GM19372 (cell line): ENCODE measurements around the gene SERPINB12.

Experiments
- ATAC-seq: cut with Tn5 transposase; IDR thresholded peaks from one replicate; pipeline ENCODE4 v1.9.1; 2021; ENCODE audit warnings: mild to moderate bottlenecking, low read depth, moderate library complexity; ENCODE audit not compliant: unreplicated experiment

Gene SERPINB12

DNA sequence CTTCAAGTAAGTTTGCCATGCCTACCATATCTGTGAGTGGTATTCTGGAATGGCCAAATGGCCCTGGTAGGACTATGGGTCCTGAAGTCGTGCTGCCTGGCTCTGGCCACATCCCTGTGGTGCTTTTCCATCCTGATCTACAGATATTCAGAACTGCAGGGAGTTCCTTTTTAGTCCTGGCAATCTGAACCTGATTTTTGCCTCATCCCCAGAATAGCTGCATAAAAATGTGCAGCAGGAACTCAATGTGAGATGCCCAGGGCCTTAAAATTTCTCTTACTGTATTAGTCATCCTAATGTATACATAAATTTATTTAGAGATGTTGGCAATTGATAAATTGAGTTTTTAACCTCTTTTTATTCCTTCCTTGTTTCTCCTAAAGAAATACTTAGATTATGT is 50.3 kb downstream of the SERPINB12 start:
- ATAC-seq: no peak

DNA sequence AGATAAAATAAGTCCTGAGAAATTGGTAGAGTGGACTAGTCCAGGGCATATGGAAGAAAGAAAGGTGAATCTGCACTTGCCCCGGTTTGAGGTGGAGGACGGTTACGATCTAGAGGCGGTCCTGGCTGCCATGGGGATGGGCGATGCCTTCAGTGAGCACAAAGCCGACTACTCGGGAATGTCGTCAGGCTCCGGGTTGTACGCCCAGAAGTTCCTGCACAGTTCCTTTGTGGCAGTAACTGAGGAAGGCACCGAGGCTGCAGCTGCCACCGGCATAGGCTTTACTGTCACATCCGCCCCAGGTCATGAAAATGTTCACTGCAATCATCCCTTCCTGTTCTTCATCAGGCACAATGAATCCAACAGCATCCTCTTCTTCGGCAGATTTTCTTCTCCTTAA is 54.8 kb downstream of the SERPINB12 start:
- ATAC-seq: no peak

DNA sequence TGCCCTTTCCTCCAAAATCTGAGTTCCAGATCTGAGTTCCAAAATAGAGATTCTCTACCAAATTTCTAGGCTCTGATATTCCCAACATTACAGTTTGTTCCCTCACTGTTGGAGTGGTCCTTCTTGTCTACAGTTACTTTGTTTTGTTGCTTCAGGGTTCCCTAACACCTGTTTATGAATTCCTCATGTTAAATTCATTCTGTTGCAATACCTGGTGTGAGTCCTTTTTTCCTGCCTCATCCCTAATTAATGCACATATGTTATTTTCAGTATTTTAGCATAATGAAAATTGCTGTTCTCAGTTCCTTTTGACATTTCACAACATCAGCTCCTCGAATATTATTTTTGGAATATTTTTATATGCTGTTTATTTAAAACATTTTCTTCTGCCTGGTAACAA is 61.2 kb downstream of the SERPINB12 start:
- no peak for ATAC-seq

DNA sequence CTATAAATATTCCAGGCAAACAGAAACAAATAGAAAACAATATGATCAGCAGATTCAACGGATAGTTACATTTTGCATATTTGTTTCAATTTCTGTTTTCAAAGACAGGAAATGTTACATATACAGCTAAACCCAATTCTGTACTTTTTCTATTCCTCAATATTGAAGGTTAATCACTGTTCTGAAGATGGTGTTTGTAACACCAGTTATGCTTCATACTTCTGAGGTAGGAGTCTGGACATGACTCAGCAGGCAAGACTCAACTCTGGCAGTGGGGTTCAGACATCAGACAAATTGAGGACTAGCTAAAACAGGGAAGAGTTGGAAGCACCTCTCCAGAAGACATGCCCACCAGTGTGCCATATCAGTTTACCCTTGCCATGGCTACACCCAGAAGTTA is 61.6 kb downstream of the SERPINB12 start:
- ATAC-seq: peak; percentile 87

DNA sequence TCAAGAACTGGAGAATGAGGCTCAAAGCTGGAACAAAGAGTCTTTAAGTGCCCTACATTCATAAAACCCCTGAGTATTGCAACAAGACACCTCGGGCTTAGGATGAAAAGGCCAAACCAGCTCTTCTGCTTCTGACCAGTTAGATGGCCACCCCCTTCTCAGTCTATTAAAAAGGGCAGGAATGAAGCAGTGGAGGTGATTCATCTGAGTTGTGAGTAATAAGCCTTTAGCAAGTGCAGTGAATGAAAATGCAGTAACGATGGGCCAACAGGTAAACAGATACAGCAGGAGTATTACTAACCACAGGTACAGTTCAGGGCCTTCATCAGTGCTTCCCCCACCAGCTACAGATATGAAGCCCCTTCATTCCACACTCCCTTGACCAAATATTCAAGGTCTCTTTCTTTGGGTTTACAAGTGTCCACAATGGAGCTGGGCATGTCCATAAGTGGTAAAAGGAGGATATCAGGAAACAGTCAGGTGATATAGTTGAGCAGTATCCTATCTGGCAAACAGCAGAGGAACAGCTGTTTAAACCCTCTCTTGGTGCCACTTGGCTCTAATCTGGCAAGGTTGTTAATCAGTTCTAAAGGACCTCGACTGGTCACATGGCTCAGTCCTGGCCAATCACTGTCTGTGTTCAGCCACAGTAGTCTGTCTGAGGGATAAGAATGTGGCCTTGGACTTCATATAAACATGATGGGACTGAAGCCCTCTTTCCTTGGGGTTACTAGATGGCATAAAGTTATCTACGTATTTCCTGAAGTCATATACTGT is 62.8 kb downstream of the SERPINB12 start:
- no peak for ATAC-seq

DNA sequence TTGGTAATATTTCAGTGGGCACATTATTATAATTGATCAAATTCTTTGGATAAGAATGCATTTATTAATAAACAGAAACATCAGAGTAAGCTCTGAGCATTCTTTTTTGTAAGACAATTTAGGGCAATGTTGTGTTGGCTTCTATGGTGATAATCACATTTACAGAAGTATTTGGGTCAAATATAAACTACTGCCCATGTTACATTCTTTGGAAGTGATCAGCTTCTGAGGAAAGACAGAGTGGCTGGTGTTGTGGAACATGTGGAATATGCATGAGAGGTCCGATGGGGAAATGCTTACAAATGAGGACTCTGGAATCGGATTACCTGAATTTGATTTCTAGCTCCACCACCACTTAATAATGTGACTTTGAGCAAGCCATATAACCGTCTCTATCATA is 64.4 kb downstream of the SERPINB12 start:
- ATAC-seq: no peak

DNA sequence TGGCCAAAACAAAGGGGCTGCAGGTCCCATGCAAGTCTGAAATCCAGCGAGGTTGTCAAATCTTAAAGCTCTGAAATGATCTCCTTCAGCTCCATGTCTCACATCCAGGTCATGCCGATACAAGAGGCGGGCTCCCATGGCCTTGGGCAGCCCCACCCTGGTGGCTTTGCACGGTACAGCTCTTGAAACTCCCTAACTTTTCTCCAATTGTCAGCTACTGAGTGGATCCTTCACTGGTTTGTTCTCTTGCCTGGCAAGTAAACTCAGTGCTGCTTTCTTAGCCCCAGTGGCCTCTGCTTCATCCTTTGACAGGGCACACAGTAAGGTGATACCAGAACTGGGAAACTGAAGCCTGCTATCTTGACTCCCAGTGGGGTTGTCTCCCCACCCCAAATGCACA is 71.3 kb downstream of the SERPINB12 start:
- ATAC-seq: no peak

DNA sequence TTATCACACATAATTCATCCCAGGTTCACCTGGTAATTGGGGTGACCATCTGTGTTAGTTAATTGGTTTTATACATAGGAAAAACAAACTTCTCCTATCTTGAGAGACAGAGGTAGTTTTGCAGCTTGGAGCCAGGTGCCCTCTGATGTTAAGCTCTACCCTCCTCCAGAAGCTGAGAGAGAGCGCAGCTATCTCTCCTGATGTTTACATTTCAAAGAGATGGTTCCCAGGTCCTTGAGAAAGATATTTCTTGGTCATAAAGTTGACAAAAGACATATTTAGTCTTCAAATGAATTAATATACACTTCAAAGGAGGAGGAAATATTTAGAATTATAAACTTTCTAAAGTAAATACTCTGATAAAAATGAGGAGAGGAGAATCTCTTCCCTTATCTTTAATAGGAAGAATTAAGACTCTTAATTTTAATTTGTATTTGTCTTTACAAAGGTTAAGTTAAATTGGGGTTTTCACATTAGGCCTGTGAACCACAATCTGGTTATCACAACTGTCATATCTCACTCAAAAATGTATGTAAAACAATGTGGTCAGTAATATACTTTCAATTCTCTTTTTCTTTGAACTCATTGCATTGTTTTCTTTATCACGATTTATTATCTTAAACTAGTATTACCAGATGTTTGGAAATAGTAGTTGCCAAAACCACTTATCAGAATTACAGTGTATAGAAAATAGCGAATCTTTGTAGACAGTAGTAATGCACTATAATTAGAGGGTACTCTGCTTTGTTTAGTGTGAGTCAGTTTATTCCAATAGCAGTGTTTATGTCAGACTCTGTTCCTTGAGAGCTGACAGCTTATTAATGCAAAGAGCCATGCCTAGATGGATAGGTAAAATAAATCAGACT is 75.1 kb downstream of the SERPINB12 start:
- ATAC-seq: peak; percentile 67

DNA sequence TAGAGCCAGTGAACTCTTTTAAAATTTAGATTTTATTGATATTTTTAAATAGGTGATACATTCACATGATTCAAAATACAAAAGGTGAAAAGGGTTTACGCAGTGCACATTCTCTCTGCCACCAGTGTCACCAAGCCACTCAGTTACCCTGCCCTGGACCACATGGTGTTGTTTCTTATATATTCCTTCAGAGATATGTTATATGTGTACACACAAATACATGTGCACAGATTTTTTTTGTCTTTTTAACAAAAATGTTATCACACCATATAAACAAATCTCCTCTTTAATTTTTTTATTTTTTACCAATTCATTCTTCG is 75.7 kb downstream of the SERPINB12 start:
- ATAC-seq: no peak
